ENCODE results near the gene SLC26A11. TPM values are rescaled to one million over a fixed set of nuclear protein-coding genes. Genes with fewer than 3 reads are reported as not detected.

SLC26A11 gene
- total and polyA plus RNA-seq, 2 donors (not counting 1 experiment from before 2014, with no cell fraction given) = 10.1 to 31.4 TPM

DNA sequence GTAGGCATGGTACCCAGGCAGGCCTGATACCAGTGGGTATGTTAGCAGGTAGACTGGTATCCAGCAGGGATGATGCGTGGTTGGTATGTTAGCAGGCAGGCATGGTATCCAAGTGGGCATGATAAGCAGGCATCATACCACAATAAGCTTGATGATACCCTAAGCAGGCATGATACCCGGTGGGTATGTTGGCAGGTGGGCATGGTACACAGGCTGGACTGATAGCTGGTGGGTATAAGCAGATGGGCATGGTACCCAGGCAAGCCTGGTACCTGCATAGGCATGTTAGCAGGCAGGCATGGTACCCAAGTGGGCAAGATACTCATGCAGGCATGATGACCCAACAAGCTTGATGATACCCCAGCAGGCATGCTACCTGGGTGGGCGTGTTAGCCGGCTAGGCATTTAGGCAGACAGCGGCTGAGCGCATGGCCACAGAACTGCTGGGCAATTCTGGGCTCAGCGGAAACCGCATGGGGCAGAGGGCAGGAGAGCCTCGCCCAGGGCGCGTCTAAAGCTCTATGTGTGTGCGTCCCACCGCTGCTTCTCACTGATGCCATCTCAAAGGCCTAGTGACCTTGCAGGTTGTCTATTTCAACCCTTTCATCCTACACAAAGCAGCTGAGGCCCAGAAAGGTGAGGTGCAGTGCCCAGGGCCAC is 2.4 kb upstream of the SLC26A11 start:
- intact Hi-C loops (cut with micrococcal nuclease) = no loop called here
- no peaks in the 10 kb centered on the region for H3K27me3 ChIP-seq (replicated peaks in 1 of 4; ENCODE audit: control extremely low read depth in 1 of 4, control insufficient read depth in 3 of 4, insufficient read depth in 4 of 4, low read length in 3 of 4)
- no peak overlapping the region for H2AFZ ChIP-seq (ENCODE audit: insufficient read depth, low read depth, low read length, poor library complexity, severe bottlenecking)
- peak overlapping the region; percentile 35 for H3K4me3 Mint-ChIP-seq
- TF ChIP-seq, protein P1, sequence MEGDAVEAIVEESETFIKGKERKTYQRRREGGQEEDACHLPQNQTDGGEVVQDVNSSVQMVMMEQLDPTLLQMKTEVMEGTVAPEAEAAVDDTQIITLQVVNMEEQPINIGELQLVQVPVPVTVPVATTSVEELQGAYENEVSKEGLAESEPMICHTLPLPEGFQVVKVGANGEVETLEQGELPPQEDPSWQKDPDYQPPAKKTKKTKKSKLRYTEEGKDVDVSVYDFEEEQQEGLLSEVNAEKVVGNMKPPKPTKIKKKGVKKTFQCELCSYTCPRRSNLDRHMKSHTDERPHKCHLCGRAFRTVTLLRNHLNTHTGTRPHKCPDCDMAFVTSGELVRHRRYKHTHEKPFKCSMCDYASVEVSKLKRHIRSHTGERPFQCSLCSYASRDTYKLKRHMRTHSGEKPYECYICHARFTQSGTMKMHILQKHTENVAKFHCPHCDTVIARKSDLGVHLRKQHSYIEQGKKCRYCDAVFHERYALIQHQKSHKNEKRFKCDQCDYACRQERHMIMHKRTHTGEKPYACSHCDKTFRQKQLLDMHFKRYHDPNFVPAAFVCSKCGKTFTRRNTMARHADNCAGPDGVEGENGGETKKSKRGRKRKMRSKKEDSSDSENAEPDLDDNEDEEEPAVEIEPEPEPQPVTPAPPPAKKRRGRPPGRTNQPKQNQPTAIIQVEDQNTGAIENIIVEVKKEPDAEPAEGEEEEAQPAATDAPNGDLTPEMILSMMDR (IDR thresholded peaks at IDR 0.05) = no peak
- TF ChIP-seq EZH2 (IDR thresholded peaks at IDR 0.05; ENCODE audit: borderline replicate concordance, insufficient read depth, low read depth, low read length, poor library complexity, severe bottlenecking) = no peak
- no peak for ATAC-seq (ENCODE audit: low read depth)
- ChIA-PET CTCF (interaction anchor here (1.2 kb wide), 1 partner anchor 22 kb away, joined by 6 read pairs; no protein-coding TSS in a partner anchor), POLR2A (no interaction called here)
- no peaks in the 10 kb centered on the region for H3K27me3 Mint-ChIP-seq
- peak overlapping the region; percentile 99 for H3K4me2 ChIP-seq (replicated peaks; ENCODE audit: low read depth, low read length, poor library complexity, severe bottlenecking)
- H3K4me3 ChIP-seq (ENCODE audit: control extremely low read depth in 1 of 5, extremely low read depth in 1 of 5, insufficient read depth in 1 of 5, low read depth in 2 of 5, low read length in 4 of 5) = no peak overlapping the region
- H3K27ac ChIP-seq (ENCODE audit: low read length in 2 of 2) = no peak overlapping the region
- H3K9me3 ChIP-seq (ENCODE audit: control extremely low read depth in 1 of 3, control insufficient read depth in 2 of 3, insufficient read depth in 1 of 3, low read length in 2 of 3) = peaks cover 0 to 2% (median 0%) of the 10 kb centered on the region in 3 donors
- no peak overlapping the region for H3K9ac ChIP-seq (ENCODE audit: low read length)
- peaks cover 23% of the 10 kb centered on the region for H4K20me1 ChIP-seq (ENCODE audit: control insufficient read depth, insufficient read depth, low read length, poor library complexity, severe bottlenecking)
- no peak for DNase-seq
- H3K4me1 Mint-ChIP-seq = peaks cover 24% of the 10 kb centered on the region
- no peaks in the 10 kb centered on the region for H3K9me3 Mint-ChIP-seq (ENCODE audit: insufficient read depth)
- 97% methylated on average over 13 of the region's 13 CpGs for WGBS (ENCODE audit: insufficient coverage)
- H3K79me2 ChIP-seq (ENCODE audit: control insufficient read depth, insufficient read depth, low read length) = peaks cover 23% of the 10 kb centered on the region
- H3K27ac Mint-ChIP-seq = no peak overlapping the region
- peaks cover 0 to 21% of the 10 kb centered on the region in 2 experiments for H3K36me3 ChIP-seq (replicated peaks in 1 of 2; ENCODE audit: control extremely low read depth in 1 of 2, control insufficient read depth in 1 of 2, extremely low read depth in 1 of 2, insufficient read depth in 2 of 2, low read length in 1 of 2)
- peaks cover 14 to 39% of the 10 kb centered on the region in 2 donors for H3K4me1 ChIP-seq (ENCODE audit: control insufficient read depth in 2 of 2, insufficient read depth in 2 of 2, low read length in 2 of 2)

DNA sequence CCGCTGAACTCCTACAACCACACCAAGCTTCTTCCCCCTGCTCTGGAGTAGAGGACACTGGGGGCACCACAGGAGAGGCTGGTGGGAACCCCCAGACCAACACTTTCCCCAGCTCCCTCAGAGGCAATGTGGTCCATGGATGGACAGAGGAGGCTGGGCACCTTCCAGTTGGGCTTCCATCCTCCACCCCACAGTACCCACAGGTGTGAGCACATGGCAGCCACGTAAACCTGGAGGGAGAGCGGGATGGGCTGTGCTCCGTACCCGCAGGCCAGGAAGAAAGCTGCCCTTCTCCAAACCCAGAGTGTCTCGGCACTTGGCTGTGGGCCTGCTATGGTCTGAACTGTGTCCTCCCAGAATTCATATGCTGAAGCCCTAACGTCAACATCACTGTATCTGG is 1.8 kb upstream of the SLC26A11 start:
- intact Hi-C loops (cut with micrococcal nuclease) = no loop called here
- peaks cover 0 to 2% (median 0%) of the 10 kb centered on the region in 3 donors for H3K9me3 ChIP-seq (ENCODE audit: control extremely low read depth in 1 of 3, control insufficient read depth in 2 of 3, insufficient read depth in 1 of 3, low read length in 2 of 3)
- DNase-seq (no peak), ATAC-seq (ENCODE audit: low read depth) (no peak)
- POLR2A ChIA-PET = no interaction called here
- peak overlapping the region; percentile 99 for H3K4me2 ChIP-seq (replicated peaks; ENCODE audit: low read depth, low read length, poor library complexity, severe bottlenecking)
- peaks cover 11 to 33% of the 10 kb centered on the region in 2 donors for H3K4me1 ChIP-seq (ENCODE audit: control insufficient read depth in 2 of 2, insufficient read depth in 2 of 2, low read length in 2 of 2)
- peaks cover 23% of the 10 kb centered on the region for H4K20me1 ChIP-seq (ENCODE audit: control insufficient read depth, insufficient read depth, low read length, poor library complexity, severe bottlenecking)
- H3K9ac ChIP-seq (ENCODE audit: low read length) = no peak overlapping the region
- peaks cover 0 to 17% of the 10 kb centered on the region in 2 experiments for H3K36me3 ChIP-seq (replicated peaks in 1 of 2; ENCODE audit: control extremely low read depth in 1 of 2, control insufficient read depth in 1 of 2, extremely low read depth in 1 of 2, insufficient read depth in 2 of 2, low read length in 1 of 2)
- Mint-ChIP-seq H3K27ac (no peak overlapping the region), H3K9me3 (ENCODE audit: insufficient read depth) (no peaks in the 10 kb centered on the region), H3K27me3 (no peaks in the 10 kb centered on the region), H3K4me3 (peak overlapping the region; percentile 63), H3K4me1 (peaks cover 22% of the 10 kb centered on the region)
- 80% methylated on average over 3 of the region's 7 CpGs for WGBS (ENCODE audit: insufficient coverage)
- H2AFZ ChIP-seq (ENCODE audit: insufficient read depth, low read depth, low read length, poor library complexity, severe bottlenecking) = no peak overlapping the region
- CTCF ChIA-PET = interaction anchor here (0.7 to 1.2 kb wide), 2 partner anchors 22 to 46 kb away, joined by 3 to 6 read pairs; no protein-coding TSS in a partner anchor
- H3K4me3 ChIP-seq (ENCODE audit: control extremely low read depth in 1 of 5, extremely low read depth in 1 of 5, insufficient read depth in 1 of 5, low read depth in 2 of 5, low read length in 4 of 5) = no peak overlapping the region
- no peaks in the 10 kb centered on the region for H3K27me3 ChIP-seq (replicated peaks in 1 of 4; ENCODE audit: control extremely low read depth in 1 of 4, control insufficient read depth in 3 of 4, insufficient read depth in 4 of 4, low read length in 3 of 4)
- TF ChIP-seq, protein P1 (IDR thresholded peaks at IDR 0.05) = no peak
- no peak for TF ChIP-seq EZH2 (IDR thresholded peaks at IDR 0.05; ENCODE audit: borderline replicate concordance, insufficient read depth, low read depth, low read length, poor library complexity, severe bottlenecking)
- H3K27ac ChIP-seq (ENCODE audit: low read length in 2 of 2) = no peak overlapping the region
- H3K79me2 ChIP-seq (ENCODE audit: control insufficient read depth, insufficient read depth, low read length) = peaks cover 23% of the 10 kb centered on the region
